Measurements from ENCODE around the gene SPG7. TPM values are rescaled to one million over a fixed set of nuclear protein-coding genes. Genes with fewer than 3 reads are reported as not detected.

The SPG7 gene
- total and polyA plus RNA-seq, 9 of the 15 experiments (the other 6 are each of a cell fraction or from before 2014, with no cell fraction given): 5.8 to 89.1 (median 49.4) TPM

GRCh38 chr16:89575247-89576152 is 67.3 kb downstream of the SPG7 start, which contains the start of gene CPNE7 (continued):
- TF ChIP-seq ARID3B (CRISPR knock-in tag; IDR thresholded peaks at IDR 0.05; ENCODE audit: borderline replicate concordance): no peak
- TF ChIP-seq ZNF347 (CRISPR knock-in tag; IDR thresholded peaks at IDR 0.05; ENCODE audit: low read depth): no peak
- TF ChIP-seq UBTF (IDR thresholded peaks at IDR 0.05; ENCODE audit: borderline replicate concordance in 1 of 2, low read depth in 2 of 2, low read length in 2 of 2): peak in 1 of 2 experiments; percentile 27; a peak in 1 of 4 replicates
- TF ChIP-seq ZFX (CRISPR knock-in tag; IDR thresholded peaks at IDR 0.05): peak; percentile 7; the same call in 1 of the 2 replicates
- TF ChIP-seq RBFOX2 (IDR thresholded peaks at IDR 0.05; ENCODE audit: low read depth, low read length): peak; percentile 66
- no peak for TF ChIP-seq TFAM (CRISPR knock-in tag; conservative IDR thresholded peaks at IDR 0.05)
- no peak for TF ChIP-seq SREBF1 (IDR thresholded peaks at IDR 0.05; ENCODE audit: borderline replicate concordance, low read depth, low read length)
- no peak for TF ChIP-seq ZNF584 (CRISPR knock-in tag; IDR thresholded peaks at IDR 0.05; ENCODE audit: low read depth)
- TF ChIP-seq GATAD2B (IDR thresholded peaks at IDR 0.05; ENCODE audit: borderline replicate concordance): peak; percentile 74
- TF ChIP-seq ARID1B (IDR thresholded peaks at IDR 0.05): no peak
- TF ChIP-seq NRF1 (conservative IDR thresholded peaks at IDR 0.05 in 1 of 2, IDR thresholded peaks at IDR 0.05 in 1 of 2): peak; percentile 32 to 42; a peak in 2 of 4 replicates
- peak; percentile 61; the same call in 1 of the 2 replicates for TF ChIP-seq PHF8 (IDR thresholded peaks at IDR 0.05; ENCODE audit: borderline replicate concordance, low read length)
- TF ChIP-seq KDM4B (IDR thresholded peaks at IDR 0.05; ENCODE audit: borderline replicate concordance in 2 of 2, low read depth in 1 of 2): no peak
- TF ChIP-seq MEF2A (IDR thresholded peaks at IDR 0.05; ENCODE audit: control insufficient read depth, low read depth, low read length): no peak
- TF ChIP-seq NELFE (IDR thresholded peaks at IDR 0.05; ENCODE audit: insufficient read depth, insufficient read length): no peak
- peak; percentile 22; the same call in 1 of the 2 replicates for TF ChIP-seq GABPB1 (CRISPR knock-in tag; IDR thresholded peaks at IDR 0.05)
- no peak for TF ChIP-seq GTF2B (IDR thresholded peaks at IDR 0.05; ENCODE audit: extremely low read depth, insufficient read length)
- 0 out of 4 replicates have a peak, but pooled peaks of 1 of the 2 experiments have one; percentile 60 for TF ChIP-seq NONO (IDR thresholded peaks at IDR 0.05; ENCODE audit: low read depth in 2 of 2, low read length in 1 of 2)
- no peak for TF ChIP-seq TRIM28 (IDR thresholded peaks at IDR 0.05)
- no peak for TF ChIP-seq C11orf30 (IDR thresholded peaks at IDR 0.05; ENCODE audit: low read depth)
- no peak for TF ChIP-seq PREB (CRISPR knock-in tag; IDR thresholded peaks at IDR 0.05)
